Measurements from ENCODE around the gene FAM234A.
A peak's percentile ranks its signal among the peaks of the same experiment; 100 is the strongest.
"Not testable (repeated sequence)": the region's sequence is repeated elsewhere in the genome, so short reads cannot be mapped to it uniquely, and the experiment has no call there.

FAM234A gene

DNA sequence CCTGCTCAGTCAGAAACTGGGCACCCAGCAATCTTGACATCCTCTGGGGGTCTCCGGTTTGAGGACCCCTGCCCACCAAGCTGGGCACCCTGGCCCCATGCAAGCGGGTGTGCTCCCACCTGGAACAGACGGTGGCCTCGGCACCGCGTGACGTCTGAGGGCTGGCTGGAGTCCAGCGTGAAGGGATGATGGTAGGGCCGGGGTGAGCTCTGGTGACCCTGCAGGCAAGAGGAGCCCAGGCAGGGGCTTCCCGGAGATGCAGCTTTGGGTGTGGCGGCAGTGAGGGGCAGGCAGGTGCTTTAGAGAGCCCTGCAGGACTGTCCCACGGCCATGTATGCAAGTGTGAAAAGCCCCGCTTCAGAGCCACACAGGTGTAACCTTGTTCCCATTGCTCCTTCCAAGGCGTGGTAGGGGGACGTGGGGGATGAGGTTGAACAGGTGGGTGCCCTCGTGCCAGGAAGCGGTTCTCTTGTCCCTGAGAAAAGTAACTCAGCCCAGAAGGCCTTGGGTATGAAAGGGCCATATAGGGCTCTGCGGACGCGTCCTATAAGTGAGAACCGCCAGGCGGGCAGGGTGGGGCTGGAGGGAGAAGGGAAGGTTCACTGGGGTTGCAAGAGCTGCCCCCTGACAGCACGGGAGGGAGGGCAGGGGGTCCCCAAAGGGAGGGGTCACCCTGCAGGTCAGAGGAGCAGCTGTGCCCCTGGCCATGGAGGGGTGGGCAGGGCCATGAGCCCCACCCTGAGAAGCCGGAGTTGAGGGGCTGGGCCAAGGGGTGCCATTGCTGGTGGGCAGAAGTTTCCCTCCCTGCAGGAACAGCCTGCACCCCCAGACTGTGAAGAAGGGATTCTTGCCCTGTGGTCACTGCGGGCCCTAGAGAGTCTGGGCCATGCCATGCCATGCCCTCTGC lies 31.9 kb downstream of the FAM234A start:
- no peak for DNase-seq

- not testable (repeated sequence) for DNase-seq
These were observed 32.9 kb downstream of the FAM234A start for GRCh38 chr16:267562-267961.

DNA sequence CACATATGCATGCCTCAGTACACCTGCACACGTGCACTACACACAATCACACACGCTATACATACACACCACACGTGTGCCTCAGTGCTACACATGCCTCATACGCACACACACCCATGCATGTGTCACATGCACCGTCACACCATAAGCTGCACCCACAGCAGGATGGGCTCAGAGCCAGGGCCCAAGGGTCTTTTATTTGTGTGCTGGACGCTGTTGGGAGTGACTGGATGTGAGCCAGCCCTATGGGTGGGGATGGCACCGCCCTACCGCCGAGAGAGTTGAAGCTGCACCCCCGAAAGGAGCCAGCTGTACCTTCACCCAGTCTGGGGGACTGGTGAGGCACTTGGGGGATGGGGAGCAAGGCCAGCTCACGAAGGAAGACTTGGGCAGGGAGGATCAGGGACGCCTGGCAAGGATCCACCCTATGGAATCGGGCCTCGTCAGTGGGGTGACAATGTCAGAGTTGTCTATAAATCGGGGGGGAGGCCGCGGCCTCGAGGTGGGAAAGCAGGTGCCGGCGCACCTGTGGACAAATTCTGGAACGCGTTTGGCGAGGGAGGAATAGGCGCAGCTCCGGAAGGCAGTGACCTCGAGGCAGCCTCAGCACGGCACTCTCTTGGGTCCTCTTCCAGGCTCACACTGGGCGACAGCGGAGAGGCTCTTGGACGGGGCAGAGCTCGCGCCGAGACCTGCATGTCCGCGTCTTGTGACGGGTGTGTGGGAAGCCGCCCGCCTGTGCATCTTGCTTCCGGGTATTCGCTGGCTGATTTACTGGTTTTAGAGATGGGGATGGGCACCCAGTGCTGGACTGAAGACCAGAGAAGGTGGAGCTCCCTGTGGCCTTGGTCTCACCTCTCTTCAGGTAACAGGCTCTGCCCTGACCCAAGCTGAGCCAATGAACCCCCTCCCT lies 33.8 kb downstream of the FAM234A start:
- DNase-seq = no peak

DNA sequence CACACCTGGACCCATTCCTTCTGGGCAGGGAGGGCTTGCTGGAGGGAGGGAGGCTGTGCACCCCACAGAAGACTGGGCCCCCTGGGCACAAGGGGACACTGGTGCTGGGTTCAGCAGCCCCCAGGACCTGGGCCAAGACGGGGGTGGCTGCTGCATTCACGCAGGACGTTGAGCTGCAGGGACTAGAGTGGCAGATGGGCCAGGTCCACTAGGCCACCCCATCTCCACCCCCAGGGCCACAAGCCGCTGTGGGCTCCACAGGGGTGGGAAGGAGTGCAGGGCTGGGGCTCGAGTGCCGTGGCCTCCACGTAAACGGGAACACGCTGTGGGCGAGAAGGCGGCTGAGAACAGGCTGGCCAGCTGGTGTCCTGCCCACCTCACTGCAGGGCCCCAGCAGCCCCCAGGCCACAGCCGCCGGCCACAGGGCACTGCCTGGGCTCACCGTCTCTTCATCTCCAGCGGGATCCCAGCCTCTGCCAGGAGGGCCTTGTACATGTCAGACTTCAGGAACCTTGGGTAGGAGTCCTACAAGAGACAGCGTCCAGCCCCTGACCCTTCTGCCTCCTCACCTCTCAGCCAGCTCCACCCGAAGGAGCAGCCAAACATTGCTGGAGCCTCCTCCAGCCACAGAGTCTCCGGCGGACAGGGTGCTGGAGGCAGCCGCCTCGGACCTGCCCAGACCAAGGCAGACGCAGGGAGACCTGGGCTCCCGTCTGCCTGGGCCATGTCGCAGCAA lies 34.6 kb downstream of the FAM234A start:
- no peak for DNase-seq

DNA sequence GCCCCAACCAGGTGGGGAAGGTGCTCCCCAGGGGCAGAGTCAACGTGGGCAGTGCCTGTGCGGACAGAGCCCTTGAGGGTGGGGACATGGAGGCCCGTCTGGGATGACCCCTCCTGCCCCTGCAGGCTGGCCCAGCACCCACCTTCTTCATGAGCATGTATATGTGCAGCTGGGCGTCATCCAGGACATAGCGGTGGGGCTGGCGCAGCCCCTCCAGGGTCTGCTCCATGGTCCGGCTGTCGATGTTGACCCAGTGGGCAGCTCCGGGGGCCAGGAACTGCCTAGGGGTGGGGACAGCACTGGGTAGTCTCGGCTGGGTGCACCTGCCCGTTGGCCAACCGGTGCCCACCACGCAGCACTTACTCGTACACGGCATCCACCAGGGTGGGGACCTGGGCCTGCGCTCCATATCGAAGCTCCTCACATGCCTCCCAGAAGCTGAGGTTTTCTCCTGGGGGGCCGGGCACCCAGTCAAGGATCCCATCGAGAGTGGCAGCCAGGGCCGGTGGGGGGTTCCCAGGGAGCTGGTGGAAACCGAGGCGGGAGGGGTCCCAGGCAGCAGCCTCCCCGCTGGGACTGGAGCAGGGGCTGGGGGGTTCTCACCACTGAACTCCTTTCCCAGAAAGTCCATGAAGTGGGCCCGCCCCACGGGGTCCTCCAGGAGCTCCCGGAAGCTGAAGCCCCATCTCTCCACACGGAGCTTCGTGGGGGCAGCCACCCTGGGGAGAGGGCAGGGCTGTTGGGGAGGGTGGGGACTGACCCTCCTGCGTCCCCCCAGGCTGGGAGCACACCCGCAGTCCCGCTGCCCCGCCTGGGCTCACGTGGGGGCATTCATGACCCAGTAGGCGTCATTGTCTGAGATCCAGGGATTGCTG lies 36.0 kb downstream of the FAM234A start:
- DNase-seq = no peak

DNA sequence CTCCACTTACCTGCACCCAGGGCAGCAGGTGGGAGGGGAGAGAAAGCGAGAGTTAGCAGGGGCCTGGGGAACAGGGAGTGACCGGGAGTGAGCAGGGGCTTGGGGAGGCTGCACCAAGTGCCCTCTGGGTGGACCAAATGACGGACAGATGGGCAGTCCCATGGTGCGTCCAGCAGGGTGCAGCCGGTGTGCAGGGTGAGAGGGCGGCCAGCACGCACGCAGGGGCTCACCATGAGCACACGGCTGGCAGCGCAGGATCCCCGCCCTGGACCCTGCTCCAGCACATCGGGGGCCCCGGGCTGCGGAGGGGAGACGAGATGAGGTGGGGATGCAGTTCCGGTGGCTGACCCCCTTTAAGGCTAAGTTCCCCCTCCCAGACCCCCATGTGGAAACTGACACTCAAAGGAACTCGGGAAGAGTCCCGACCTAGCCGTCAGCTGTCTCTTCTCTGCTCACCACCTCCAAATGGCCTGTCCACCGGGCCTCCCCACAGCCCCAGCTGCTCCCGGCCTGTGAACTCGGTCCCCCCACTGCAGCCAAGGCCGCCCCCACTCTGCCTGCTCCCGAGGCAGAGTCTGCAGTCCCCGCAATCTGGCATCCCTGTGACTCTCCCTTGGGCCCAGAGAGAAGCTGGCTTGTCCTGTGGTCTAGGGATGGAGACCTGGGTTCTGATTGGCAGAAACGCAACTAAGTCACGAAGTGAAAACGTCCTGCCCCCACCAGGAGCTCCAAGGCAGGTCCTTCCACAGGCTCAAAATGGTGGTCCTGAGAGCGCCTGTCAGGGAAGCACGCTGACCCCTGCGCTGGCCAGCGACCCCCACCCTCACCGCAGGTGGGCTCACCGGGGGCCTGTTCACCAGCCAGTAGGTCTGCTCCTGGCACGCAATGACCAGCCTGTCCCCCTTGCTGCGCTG lies 38.3 kb downstream of the FAM234A start:
- no peak for DNase-seq

DNA sequence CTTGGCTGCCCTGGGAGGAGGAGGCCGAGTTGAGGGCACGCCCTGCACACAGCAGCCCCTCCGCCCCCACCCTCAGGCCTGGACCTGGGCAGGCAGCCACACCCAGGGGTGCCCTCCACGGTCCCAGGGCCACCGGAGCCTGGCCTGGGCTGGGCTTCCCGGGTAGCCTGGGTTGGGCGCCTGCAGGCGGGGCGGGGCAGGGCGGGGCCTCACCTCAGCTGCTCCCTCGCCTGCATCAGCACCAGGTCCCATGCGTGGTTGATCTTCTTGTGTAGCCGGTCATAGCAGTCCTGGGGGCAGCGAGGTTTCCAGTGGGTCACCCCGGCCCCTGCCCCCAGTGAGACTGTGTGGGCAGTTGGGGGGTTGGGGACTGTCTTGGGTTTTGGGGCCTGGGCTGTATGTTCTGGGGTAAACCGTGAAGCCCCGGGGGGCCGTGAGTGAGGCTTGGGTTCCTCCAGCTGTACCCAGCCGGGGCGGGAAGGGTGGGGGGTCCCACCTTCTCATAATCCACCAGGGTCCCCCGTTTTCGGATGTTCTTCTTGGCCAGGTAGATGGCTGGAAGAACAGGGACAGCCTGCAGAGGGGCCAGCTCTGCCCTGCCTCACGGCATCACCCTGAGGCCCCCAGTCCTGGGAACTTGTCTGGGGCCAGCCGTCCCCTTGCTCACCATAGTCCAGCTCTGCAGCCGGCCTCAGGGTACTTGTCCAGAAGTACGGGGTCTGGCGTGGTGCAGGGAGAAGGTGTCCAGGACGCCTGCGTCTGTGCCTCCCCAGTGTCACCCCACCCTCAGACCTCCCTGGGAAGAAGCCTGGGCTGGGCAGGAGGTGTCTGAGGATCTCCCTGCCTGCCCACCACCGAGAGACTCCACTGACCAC lies 39.2 kb downstream of the FAM234A start:
- DNase-seq = no peak

DNA sequence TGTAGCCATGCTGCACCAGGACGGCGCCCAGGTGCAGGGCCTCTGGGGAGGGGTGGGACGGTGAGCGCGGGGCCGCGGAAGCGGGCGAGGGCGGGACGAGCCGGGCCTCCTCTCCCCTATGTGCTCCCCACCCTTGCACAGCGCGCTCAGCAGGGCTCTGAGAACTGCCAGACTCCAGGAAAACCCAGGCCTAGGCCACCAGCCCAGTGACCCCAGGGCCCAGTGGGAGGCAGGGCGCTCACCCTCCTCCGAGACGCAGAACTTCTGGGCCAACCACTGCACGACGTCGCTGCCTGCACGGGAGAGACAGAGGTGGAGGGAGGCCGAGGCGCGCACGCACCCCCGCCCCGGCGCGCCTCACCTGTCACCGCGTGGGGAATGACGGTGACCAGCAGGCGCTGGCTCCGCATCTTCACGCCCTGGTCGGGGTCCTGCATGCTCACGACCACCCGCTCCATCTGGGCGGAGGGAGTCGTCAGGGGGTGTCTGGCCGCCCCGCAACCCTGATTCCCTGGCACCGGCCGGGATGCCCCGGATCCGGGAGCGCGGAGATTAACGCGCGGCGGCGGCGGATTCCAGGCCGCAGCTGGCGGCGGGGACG lies 40.5 kb downstream of the FAM234A start:
- no peak for DNase-seq

GRCh38 chr16:275786-276232 lies 41.2 kb downstream of the FAM234A start, which contains the start of gene RGS11:
Gene RGS11 (minus strand): TSS chr16:275944. CDS start chr16:275911, 33 bp downstream.
- no peak for DNase-seq

- DNase-seq = no peak
These were observed 41.9 kb downstream of the FAM234A start for GRCh38 chr16:276426-277077.

GRCh38 chr16:278863-279366 lies 44.3 kb downstream of the FAM234A start:
- peak; percentile 65 for DNase-seq

DNA sequence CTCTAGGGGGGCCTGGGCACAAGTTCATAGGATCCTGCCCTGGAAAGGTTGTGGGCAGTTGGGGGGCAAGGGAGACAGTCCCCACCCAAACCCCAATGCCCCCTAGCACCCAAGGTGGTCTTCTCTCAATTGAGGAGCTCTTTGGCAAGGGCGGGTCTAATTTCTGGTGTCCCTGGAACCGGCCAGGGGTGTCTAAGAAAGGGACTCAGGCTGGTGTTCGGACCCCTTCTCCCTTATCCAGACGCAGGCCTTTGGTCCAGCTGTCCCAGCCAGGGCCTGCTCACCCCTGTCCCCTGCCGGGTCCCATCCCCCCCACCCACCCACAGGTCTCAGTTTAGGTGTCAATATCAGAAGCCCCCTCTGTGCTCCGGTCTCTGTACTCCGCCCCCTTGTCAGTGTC lies 44.9 kb downstream of the FAM234A start:
- DNase-seq = no peak

DNA sequence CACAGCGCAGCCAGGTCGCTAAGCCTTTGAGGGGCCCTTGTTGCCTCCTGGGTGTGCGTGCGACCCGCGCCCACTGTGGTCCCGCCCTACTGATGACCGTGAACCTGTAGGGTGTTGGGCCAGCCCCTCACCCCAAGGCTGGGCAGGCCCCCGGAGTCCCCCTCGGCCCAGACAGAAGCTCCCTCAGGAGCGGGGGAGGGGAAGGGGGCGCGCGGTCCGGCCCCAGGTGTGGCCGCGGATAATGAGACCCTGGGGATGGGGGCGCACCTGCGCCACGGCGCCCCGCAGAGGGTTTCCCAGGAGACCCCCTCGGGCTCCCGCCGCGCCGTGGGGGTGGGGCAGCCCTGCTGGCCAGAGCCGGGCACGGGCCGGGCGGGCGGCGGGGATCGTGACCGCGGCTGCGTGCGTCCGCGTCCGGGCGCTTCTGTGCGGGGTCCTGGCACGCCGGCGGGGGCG lies 45.4 kb downstream of the FAM234A start:
- no peak for DNase-seq

DNA sequence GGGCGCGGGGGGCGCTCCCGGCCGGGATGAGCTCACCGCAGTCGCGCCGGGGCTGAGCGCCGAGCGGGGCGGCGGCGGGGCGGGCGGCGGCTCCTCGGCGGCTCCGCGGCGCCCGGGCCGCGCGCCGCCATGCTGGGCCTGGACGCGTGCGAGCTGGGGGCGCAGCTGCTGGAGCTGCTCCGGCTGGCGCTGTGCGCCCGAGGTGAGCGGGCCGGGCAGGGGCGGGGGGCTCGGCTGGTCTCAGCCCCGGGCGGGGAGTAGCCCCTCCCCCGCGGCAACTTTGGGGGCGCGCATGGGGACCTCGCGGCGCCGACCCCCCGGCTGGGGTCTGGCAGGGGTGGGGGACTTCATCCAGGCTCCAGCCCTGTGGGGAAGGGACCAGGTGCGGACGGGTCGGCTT lies 45.9 kb downstream of the FAM234A start, which contains the start of gene ARHGDIG:
Gene ARHGDIG, plus strand, starts transcription at position 40 of the 400 bp plus-strand sequence. Its CDS starts 90 bp downstream, at position 130.
- DNase-seq = no peak

DNA sequence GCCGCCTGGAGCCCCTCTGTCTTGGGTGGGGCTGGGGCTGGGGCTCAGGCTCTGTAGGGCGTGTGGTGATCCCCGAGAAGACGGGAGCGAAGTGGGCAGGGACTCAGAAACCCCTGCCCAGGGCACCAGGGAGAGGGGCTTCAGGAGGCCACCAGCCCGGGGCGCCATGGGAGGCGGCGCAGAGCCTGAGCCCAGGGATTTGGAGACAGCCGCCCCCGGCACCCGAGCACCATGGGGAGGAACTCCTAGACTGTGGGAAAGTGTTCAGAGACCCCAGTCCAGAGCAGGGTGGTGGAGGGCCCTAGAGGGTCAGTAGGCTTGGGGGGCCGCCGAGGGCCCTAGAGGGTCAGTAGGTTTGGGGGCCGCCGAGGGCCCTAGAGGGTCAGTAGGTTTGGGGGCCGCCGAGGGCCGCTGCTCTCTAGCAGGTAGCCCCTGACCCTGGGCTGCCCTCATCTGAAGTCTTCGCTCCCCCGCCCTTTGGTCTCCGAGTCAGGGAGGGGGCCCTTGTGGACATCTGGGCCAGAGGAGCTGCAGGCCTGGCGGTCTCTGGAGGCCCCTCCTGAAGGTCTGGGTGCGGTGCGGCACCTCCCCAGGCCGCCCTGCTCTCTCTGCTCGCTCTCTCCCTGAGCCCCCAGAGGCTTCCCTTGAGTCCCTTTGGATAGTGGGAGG lies 46.5 kb downstream of the FAM234A start:
- DNase-seq = no peak

- DNase-seq = no peak
These were observed 47.1 kb downstream of the FAM234A start for GRCh38 chr16:281660-282255.

- no peak for DNase-seq
These were observed 47.9 kb downstream of the FAM234A start for GRCh38 chr16:282491-282890.
